Activated CD8-positive, alpha-beta T cell treated with anti-CD3 and anti-CD28 coated beads, Interleukin-2, amount 10 ng/mL, durations not matched to agents 7 days and 5 days (primary cell): ENCODE results near the gene KLKB1. TPM values are rescaled to one million over a fixed set of nuclear protein-coding genes. Genes with fewer than 3 reads are reported as not detected.

Experiments
- ATAC-seq: fragments of 150-1000 bp; cut with Tn5 transposase; one replicate; pipeline ENCODE4 v1.10.0; 2021; ENCODE audit warnings: moderate library complexity
- CTCF ChIA-PET: fragments of 350-600 bp; sonication (Branson Sonifier 250); formaldehyde crosslinking; loops from one replicate; lab custom pipeline; 2021; ENCODE audit warnings: antibody characterized with exemption; lab: Charles Lee
- POLR2A ChIA-PET: fragments of 350-600 bp; sonication (Branson Sonifier 250); formaldehyde crosslinking; loops from one replicate; lab custom pipeline; 2021; ENCODE audit warnings: antibody characterized with exemption; lab: Charles Lee
- DNase-seq: peaks from one replicate; pipeline ENCODE4 v3.0.0-alpha.2; 2020
- H3K27ac Mint-ChIP-seq: one replicate; pipeline ENCODE4 v1.8.0; 2021; ENCODE audit warnings: mild to moderate bottlenecking, mixed read lengths
- H3K27me3 Mint-ChIP-seq: one replicate; pipeline ENCODE4 v1.8.0; 2021; ENCODE audit warnings: low read depth, mixed read lengths
- H3K36me3 Mint-ChIP-seq: one replicate; pipeline ENCODE4 v1.8.0; 2021; ENCODE audit warnings: low read depth, mixed read lengths
- H3K4me1 Mint-ChIP-seq: one replicate; pipeline ENCODE4 v1.8.0; 2021; ENCODE audit warnings: low read depth, mixed read lengths
- H3K4me3 Mint-ChIP-seq: one replicate; pipeline ENCODE4 v1.8.0; 2021; ENCODE audit warnings: mild to moderate bottlenecking, mixed read lengths
- H3K9me3 Mint-ChIP-seq: one replicate; pipeline ENCODE4 v1.8.0; 2022; ENCODE audit warnings: mixed read lengths; ENCODE audit not compliant: insufficient read depth
- total RNA-seq, 2 experiments: library from RNA; stranded (reverse); gene quantifications; one replicate each; pipeline ENCODE4 v1.2.3, GENCODE V29; 2021

Gene KLKB1
- total RNA-seq, 2 experiments from 2014 or later, result 0.26 to 0.81 TPM

DNA sequence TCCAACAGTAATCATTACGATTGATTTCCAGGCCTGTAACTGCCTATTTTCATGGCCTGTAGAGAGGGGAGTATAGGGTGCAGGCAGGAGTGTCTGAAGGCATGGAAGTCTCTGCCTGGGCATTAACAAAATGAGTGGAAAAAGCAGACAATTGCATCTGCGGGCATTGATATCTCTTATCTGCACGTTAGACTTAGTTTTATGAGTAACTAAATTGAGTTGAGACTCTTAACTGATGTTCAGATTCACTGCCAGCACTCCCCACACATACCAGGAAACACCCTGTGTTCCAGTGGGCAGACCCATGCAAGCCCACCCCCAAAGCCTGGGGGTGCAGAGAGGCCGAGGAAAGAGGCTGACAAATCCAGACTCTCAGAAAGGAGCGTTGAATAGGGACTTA, 72.0 kb downstream of the KLKB1 start:
- H3K36me3 Mint-ChIP-seq, result no peaks in the 10 kb centered on the region
- CTCF ChIA-PET, result interaction anchor here (2.1 kb wide), 1 partner anchor 288 kb away, joined by 9 read pairs; no protein-coding TSS in a partner anchor
- POLR2A ChIA-PET, result no interaction called here

DNA sequence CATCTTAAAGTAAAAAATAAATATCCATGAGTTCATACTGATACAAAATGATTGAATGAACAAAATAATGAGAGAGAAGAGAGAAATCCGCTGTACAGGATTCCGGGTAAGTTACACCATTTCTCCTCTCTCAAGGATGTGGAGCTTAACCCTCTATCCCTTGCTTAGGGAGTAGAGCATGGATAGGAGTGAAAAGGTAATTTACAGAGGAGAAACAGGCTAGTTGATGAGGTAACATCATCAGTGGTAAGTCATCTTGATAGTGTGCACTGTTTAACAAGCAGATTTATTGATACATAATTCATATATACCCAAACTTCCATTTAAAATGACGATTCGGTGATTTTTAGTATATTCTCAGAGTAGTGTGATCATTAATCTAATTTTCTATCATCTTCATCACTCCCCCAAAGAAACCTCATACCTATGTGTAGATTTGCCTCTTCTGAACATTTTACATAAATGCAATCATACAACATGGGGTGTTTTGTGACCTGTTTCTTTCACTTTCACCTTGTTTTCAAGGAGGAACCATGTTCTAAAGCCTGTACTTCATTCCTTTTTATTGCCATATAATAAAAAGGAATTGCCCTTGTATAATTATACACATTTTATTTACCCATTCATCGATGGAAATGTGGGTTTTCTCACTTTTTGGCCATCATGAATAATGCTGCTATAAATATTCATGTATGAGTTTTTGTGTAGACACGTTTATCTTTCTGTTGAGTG, 73.5 kb downstream of the KLKB1 start:
- no peak overlapping the region for H3K27ac Mint-ChIP-seq
- H3K27me3 Mint-ChIP-seq, result peaks cover 10% of the 10 kb centered on the region
- H3K36me3 Mint-ChIP-seq, result no peaks in the 10 kb centered on the region
- no peaks in the 10 kb centered on the region for H3K4me1 Mint-ChIP-seq
- DNase-seq (no peak), ATAC-seq (no peak)
- H3K9me3 Mint-ChIP-seq, result no peaks in the 10 kb centered on the region
- ChIA-PET CTCF (no interaction called here), POLR2A (no interaction called here)
- no peak overlapping the region for H3K4me3 Mint-ChIP-seq

More for the DNA sequence above, 72.0 kb downstream of the KLKB1 start:
- DNase-seq (no peak), ATAC-seq (no peak)
- Mint-ChIP-seq H3K27ac (no peak overlapping the region), H3K4me3 (no peak overlapping the region), H3K9me3 (no peaks in the 10 kb centered on the region), H3K27me3 (peaks cover 8% of the 10 kb centered on the region), H3K4me1 (no peaks in the 10 kb centered on the region)

DNA sequence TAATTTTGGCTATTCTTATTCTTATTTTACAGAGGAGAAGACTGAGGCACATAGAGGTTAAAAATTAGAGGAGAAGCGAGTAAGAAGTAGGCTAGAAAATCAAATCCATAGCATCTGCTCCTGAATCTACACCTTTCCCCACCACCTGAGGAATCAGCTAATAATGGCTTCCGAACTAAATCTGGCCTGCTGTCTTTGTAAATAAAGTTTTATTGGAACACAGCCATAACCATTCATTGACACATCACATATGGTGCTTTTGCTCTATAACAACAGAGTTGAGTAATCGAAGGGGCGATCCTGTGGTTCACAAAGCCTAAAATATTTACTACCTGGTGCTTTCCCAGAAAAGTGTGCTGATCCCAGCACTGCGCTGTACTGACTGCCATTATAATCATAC, 76.9 kb downstream of the KLKB1 start:
- POLR2A ChIA-PET, result no interaction called here

DNA sequence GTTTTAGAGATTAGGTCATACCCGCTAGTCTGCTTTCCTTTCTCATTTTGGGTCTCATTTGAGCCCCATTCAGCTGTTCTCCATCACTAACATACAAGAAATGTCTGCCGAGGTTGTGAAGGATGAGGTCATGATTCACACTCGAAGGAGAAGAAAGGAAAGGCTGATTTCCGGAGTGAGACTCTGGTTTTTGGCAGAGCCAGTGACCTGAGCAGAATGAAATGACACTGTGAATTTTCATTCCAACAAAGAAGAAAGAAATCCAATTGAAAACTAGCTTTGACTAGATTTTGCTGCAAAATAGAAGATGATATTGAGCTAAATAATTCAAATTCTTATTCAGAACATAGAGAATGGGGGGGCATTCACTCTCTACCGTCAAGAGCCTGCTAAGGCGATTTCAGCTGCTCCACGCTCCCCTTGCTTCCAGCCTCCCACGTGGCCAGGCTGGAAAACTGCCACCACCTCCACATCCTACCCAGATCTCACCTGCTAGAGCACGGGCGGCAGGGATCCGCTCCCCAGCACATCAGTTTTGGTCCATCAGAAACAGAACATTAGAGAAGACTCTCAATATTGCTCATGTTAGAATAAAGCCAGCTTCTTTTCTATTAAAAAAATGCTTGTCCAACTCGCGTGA, 77.7 kb downstream of the KLKB1 start:
- Mint-ChIP-seq H3K36me3 (no peaks in the 10 kb centered on the region), H3K4me1 (no peaks in the 10 kb centered on the region), H3K27ac (no peak overlapping the region), H3K4me3 (no peak overlapping the region), H3K27me3 (peaks cover 6% of the 10 kb centered on the region), H3K9me3 (no peaks in the 10 kb centered on the region)
- CTCF ChIA-PET, result no interaction called here
- no peak for DNase-seq
- POLR2A ChIA-PET, result no interaction called here
- ATAC-seq, result no peak

More for the DNA sequence above, 76.9 kb downstream of the KLKB1 start:
- no peaks in the 10 kb centered on the region for H3K9me3 Mint-ChIP-seq
- no peaks in the 10 kb centered on the region for H3K36me3 Mint-ChIP-seq
- CTCF ChIA-PET, result no interaction called here
- DNase-seq (no peak), ATAC-seq (no peak)
- H3K27ac Mint-ChIP-seq, result no peak overlapping the region
- no peaks in the 10 kb centered on the region for H3K4me1 Mint-ChIP-seq
- no peak overlapping the region for H3K4me3 Mint-ChIP-seq
- peaks cover 6% of the 10 kb centered on the region for H3K27me3 Mint-ChIP-seq

DNA sequence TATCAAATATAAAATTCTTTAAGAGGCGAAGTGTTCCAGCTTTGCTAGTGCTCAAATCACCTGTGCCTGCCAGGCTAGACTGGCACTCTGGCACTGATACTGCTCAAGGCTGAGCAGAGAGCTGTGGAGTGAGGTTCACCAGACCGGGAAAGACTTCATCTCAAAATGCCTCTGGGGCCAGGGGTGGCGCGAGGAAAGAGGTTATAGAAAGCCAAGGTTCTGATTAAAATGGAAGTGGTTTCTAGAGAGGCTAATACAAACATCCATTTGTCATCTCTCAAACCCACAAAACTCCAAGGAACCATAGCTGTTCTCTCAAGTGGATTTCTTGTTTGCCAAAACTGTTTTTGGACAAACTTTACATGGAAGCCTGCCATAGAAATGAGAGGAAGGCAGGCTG, 80.2 kb downstream of the KLKB1 start:
- Mint-ChIP-seq H3K36me3 (no peaks in the 10 kb centered on the region), H3K4me1 (no peaks in the 10 kb centered on the region), H3K9me3 (no peaks in the 10 kb centered on the region), H3K27me3 (peaks cover 3% of the 10 kb centered on the region), H3K4me3 (no peak overlapping the region), H3K27ac (no peak overlapping the region)
- ChIA-PET CTCF (no interaction called here), POLR2A (interaction anchor here (0.6 kb wide), 1 partner anchor 239 kb away, joined by 3 read pairs; no protein-coding TSS in a partner anchor)
- ATAC-seq (no peak), DNase-seq (no peak)

DNA sequence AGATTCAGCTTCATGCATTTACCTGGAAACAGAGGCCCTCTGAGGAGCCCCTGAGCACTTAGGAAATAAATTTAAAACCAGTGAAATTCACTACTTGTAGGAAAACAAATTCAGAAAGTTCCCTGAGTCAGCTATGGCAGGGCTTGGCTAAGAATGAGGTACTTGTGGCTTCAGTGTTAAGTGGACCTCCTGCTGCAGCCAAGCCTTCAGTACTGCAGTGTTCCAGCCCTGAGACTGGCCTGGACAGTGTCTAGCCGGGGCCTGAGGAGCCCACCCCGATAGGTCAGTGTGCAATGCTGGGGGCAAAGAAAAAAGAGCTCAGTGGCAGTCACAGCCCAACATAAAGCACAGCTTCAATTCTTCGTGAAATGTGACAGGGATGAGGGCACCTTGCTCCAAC, 80.6 kb downstream of the KLKB1 start:
- CTCF ChIA-PET, result no interaction called here
- Mint-ChIP-seq H3K4me1 (no peaks in the 10 kb centered on the region), H3K4me3 (no peak overlapping the region), H3K27me3 (peaks cover 3% of the 10 kb centered on the region), H3K9me3 (no peaks in the 10 kb centered on the region), H3K36me3 (no peaks in the 10 kb centered on the region), H3K27ac (no peak overlapping the region)
- no peak for DNase-seq
- POLR2A ChIA-PET, result interaction anchor here (0.6 kb wide), 1 partner anchor 240 kb away, joined by 3 read pairs; no protein-coding TSS in a partner anchor
- ATAC-seq, result no peak

Other genes starting within 250 kb of the KLKB1 start
- under 1 TPM; 0.53 to 0.70 TPM for gene TLR3, start 158.4 kb upstream of the KLKB1 start, total RNA-seq
- gene FAM149A, start 122.8 kb upstream of the KLKB1 start, total RNA-seq, result under 1 TPM; 0.29 to 0.66 TPM
- 10 to 100 TPM; 16.1 to 18.1 TPM for gene CYP4V2, start 35.9 kb upstream of the KLKB1 start, total RNA-seq
- not detected for gene F11, start 38.7 kb downstream of the KLKB1 start, total RNA-seq